Dermis microvascular lymphatic vessel endothelial cell (primary cell): Measurements from ENCODE around the gene LYSMD4. TPM values are rescaled to one million over a fixed set of nuclear protein-coding genes. Genes with fewer than 3 reads are reported as not detected.

Source experiments
- DNase-seq, 2 donors: peaks; one replicate each; pipeline versions ENCODE4 v3.0.0 to v3.0.0-alpha.2; 2010; ENCODE audit warnings: low read depth in 2 of 2
- total RNA-seq: library from RNA; depleted of rRNA; stranded (reverse); fragments of >200 nt; gene quantifications from 2 replicates; pipeline ENCODE4 v1.2.1, GENCODE V29; 2014

LYSMD4 gene
- total RNA-seq, 1 donor from 2014 or later = 4.6 TPM

- DNase-seq = no peak
Observed at GRCh38 chr15:99706557-99707303, 26.5 kb downstream of the LYSMD4 start.

- peak; percentile 82 to 90 for DNase-seq
Observed at GRCh38 chr15:99704444-99704838, 28.8 kb downstream of the LYSMD4 start.

- DNase-seq = peak; percentile 84 to 92
Observed at GRCh38 chr15:99703603-99704443, 29.4 kb downstream of the LYSMD4 start.

GRCh38 chr15:99702895-99703602, 30.2 kb downstream of the LYSMD4 start:
- peak in 1 of 2 donors; percentile 55 for DNase-seq

- DNase-seq = peak; percentile 61 to 70
Observed at GRCh38 chr15:99696096-99696495, 37.1 kb downstream of the LYSMD4 start.

- no peak for DNase-seq
Observed at GRCh38 chr15:99692825-99693224, 40.4 kb downstream of the LYSMD4 start.

- DNase-seq = no peak
Observed at GRCh38 chr15:99686290-99686689, 46.9 kb downstream of the LYSMD4 start.

GRCh38 chr15:99683000-99683670, 50.1 kb downstream of the LYSMD4 start:
- DNase-seq = peak; percentile 66 to 91

GRCh38 chr15:99682455-99682854, 50.8 kb downstream of the LYSMD4 start:
- DNase-seq = peak; percentile 47 to 91

- DNase-seq = peak in 1 of 2 donors; percentile 12
Observed at GRCh38 chr15:99681990-99682389, 51.2 kb downstream of the LYSMD4 start.

- no peak for DNase-seq
Observed at GRCh38 chr15:99680276-99680675, 53.0 kb downstream of the LYSMD4 start.

- DNase-seq = no peak
Observed at GRCh38 chr15:99677540-99678134, 55.6 kb downstream of the LYSMD4 start.

Other genes starting within 250 kb of the LYSMD4 start
- gene MEF2A, start 167.5 kb downstream of the LYSMD4 start, total RNA-seq = 16.0 and 24.3 TPM in 2 replicates